Activated CD8-positive, alpha-beta T cell treated with anti-CD3 and anti-CD28 coated beads for 36 hours (primary cell): Measurements from ENCODE around the gene BCAS4. TPM values are rescaled to one million over a fixed set of nuclear protein-coding genes. Genes with fewer than 3 reads are reported as not detected.

Experiments used
- ATAC-seq: fragments of 200-7000 bp; cut with Tn5 transposase; one replicate; pipeline ENCODE4 v1.10.0; 2021; ENCODE audit warnings: mild to moderate bottlenecking, moderate library complexity
- CTCF ChIA-PET: fragments of 350-600 bp; sonication (Branson Sonifier 250); formaldehyde crosslinking; loops from one replicate; lab custom pipeline; 2021; ENCODE audit warnings: antibody characterized with exemption; lab: Charles Lee
- POLR2A ChIA-PET: fragments of 350-600 bp; sonication (Branson Sonifier 250); formaldehyde crosslinking; loops from one replicate; lab custom pipeline; 2021; ENCODE audit warnings: antibody characterized with exemption; lab: Charles Lee
- DNase-seq: peaks from one replicate; pipeline ENCODE4 v3.0.0-alpha.2; 2020
- H3K27ac Mint-ChIP-seq: one replicate; pipeline ENCODE4 v1.8.0; 2021; ENCODE audit warnings: mild to moderate bottlenecking, mixed read lengths
- H3K27me3 Mint-ChIP-seq: one replicate; pipeline ENCODE4 v1.8.0; 2021; ENCODE audit warnings: mixed read lengths
- H3K36me3 Mint-ChIP-seq: one replicate; pipeline ENCODE4 v1.8.0; 2021; ENCODE audit warnings: low read depth, mixed read lengths
- H3K4me1 Mint-ChIP-seq: one replicate; pipeline ENCODE4 v1.8.0; 2021; ENCODE audit warnings: low read depth, mixed read lengths
- H3K4me3 Mint-ChIP-seq: one replicate; pipeline ENCODE4 v1.8.0; 2021; ENCODE audit warnings: mild to moderate bottlenecking, moderate library complexity, mixed read lengths
- H3K9me3 Mint-ChIP-seq: one replicate; pipeline ENCODE4 v1.8.0; 2021; ENCODE audit warnings: mixed read lengths
- intact Hi-C: fragments of 100-400 bp; cut with micrococcal nuclease; formaldehyde crosslinking; loops from one replicate; pipeline ENCODE4 v1.10.0; 2022
- total RNA-seq, 2 experiments: library from RNA; stranded (reverse); gene quantifications; one replicate each; pipeline ENCODE4 v1.2.3, GENCODE V29; 2021
- TF ChIP-seq, protein P1 (sequence below): fragments of 200-600 bp; IDR thresholded peaks from one replicate; pipeline ENCODE4 v1.8.0; 2022; ENCODE audit warnings: antibody characterized with exemption, mild to moderate bottlenecking

BCAS4 gene
- total RNA-seq, 2 experiments from 2014 or later = 27.3 to 31.7 TPM

DNA sequence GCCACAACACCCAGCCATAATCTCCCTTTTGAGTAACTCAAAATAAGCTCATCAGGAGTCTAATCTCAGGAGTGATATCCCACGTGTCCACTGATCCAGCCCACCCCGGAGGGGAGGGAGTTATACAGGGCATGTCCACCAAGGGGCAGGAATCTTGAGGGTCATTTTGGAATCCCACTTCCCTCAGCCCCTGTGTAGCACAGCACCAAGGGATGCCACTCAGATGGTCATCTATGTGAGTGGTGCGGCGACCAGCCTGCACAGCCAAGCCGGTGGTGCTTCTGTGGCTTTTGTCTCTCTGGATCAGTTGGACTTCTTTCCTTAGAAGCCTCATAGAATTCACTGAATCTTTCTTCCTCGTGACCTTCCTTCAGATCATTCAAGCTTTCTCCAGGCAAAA lies 11.0 kb upstream of the BCAS4 start:
- no peaks in the 10 kb centered on the region for H3K4me1 Mint-ChIP-seq
- H3K36me3 Mint-ChIP-seq = no peaks in the 10 kb centered on the region
- H3K27me3 Mint-ChIP-seq = no peaks in the 10 kb centered on the region
- TF ChIP-seq, protein P1, sequence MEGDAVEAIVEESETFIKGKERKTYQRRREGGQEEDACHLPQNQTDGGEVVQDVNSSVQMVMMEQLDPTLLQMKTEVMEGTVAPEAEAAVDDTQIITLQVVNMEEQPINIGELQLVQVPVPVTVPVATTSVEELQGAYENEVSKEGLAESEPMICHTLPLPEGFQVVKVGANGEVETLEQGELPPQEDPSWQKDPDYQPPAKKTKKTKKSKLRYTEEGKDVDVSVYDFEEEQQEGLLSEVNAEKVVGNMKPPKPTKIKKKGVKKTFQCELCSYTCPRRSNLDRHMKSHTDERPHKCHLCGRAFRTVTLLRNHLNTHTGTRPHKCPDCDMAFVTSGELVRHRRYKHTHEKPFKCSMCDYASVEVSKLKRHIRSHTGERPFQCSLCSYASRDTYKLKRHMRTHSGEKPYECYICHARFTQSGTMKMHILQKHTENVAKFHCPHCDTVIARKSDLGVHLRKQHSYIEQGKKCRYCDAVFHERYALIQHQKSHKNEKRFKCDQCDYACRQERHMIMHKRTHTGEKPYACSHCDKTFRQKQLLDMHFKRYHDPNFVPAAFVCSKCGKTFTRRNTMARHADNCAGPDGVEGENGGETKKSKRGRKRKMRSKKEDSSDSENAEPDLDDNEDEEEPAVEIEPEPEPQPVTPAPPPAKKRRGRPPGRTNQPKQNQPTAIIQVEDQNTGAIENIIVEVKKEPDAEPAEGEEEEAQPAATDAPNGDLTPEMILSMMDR = no peak
- DNase-seq (no peak), ATAC-seq (no peak)
- no peak overlapping the region for H3K4me3 Mint-ChIP-seq
- H3K27ac Mint-ChIP-seq = no peak overlapping the region
- CTCF ChIA-PET = interaction anchor here (0.7 kb wide), 1 partner anchor 11 kb away, joined by 4 read pairs; the partner anchor contains the start of gene BCAS4
- no peaks in the 10 kb centered on the region for H3K9me3 Mint-ChIP-seq
- POLR2A ChIA-PET = interaction anchor here (1.4 kb wide), 1 partner anchor 10 kb away, joined by 3 read pairs; no protein-coding TSS in a partner anchor
- intact Hi-C loops = no loop called here

DNA sequence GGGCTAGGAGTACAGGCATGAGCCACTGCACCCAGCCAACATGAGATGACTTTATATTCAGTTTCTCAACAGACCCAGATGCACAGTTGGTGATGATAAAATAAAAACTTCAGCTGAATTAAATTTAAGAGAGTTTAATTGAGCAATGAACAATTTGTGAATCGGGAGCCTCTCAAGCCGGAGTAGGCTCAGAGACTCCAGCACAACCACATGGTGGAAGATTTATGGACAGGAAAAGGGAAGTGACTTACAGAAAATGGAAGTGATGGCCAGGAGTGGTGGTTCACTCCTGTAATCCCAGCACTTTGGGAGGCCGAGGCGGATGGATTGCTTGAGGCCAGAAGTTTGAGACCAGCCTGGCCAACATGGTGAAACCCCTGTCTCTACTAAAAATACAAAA lies 10.4 kb upstream of the BCAS4 start:
- TF ChIP-seq, protein P1 = no peak
- H3K9me3 Mint-ChIP-seq = no peaks in the 10 kb centered on the region
- DNase-seq (no peak), ATAC-seq (no peak)
- H3K27me3 Mint-ChIP-seq = no peaks in the 10 kb centered on the region
- H3K27ac Mint-ChIP-seq = no peak overlapping the region
- intact Hi-C loops = no loop called here
- no peaks in the 10 kb centered on the region for H3K4me1 Mint-ChIP-seq
- no peaks in the 10 kb centered on the region for H3K36me3 Mint-ChIP-seq
- ChIA-PET POLR2A (no interaction called here), CTCF (interaction anchor here (0.6 to 2.7 kb wide), 3 partner anchors 10 to 278 kb away, joined by 3 to 16 read pairs (median 4); partner anchors contain the start of gene BCAS4)
- H3K4me3 Mint-ChIP-seq = no peak overlapping the region

DNA sequence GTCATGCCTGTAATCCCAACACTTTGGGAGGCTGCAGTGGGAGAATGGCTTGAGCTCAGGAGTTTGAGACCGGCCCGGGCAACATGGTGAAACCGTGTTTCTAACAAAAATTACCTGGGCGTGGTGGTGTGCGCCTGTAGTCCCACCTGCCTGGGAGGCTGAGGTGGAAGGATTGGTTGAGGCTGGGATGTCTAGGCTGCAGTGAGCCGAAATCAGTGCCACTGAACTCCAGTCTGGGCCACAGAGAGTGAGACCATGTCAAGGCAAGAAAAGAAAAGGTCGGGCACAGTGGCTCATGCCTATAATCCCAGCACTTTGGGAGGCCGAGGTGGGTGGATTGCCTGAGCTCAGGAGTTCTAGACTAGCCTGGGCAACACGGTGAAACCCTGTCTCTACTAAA lies 8.2 kb upstream of the BCAS4 start:
- Mint-ChIP-seq H3K4me1 (peaks cover 5% of the 10 kb centered on the region), H3K27ac (no peak overlapping the region), H3K27me3 (no peaks in the 10 kb centered on the region), H3K9me3 (no peaks in the 10 kb centered on the region), H3K4me3 (no peak overlapping the region), H3K36me3 (no peaks in the 10 kb centered on the region)
- ATAC-seq = no peak
- DNase-seq = no peak
- intact Hi-C loops = no loop called here
- POLR2A ChIA-PET = no interaction called here
- CTCF ChIA-PET = interaction anchor here (2.2 to 2.7 kb wide), 2 partner anchors 8 to 37 kb away, joined by 10 to 16 read pairs; partner anchors contain the start of gene BCAS4
- TF ChIP-seq, protein P1 = no peak

DNA sequence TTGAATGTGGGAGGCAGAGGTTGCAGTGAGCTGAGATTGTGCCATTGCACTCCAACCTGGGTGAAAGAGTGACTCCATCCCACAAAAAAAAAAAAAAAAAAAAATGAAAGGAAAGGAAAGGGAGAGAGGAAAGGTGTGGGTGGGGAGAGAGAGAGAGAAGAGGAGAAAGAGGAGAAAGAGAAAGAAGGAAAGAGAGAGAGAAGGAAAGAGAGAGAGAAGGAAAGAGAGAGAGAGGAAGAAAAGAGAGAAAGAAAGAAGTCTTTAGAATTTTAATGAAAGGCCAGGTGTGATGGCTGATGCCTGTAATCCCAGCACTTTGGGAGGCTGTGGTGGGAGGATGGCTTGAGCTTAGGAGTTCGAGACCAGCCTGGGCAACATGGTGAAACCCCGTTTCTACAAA lies 7.7 kb upstream of the BCAS4 start:
- DNase-seq (no peak), ATAC-seq (no peak)
- intact Hi-C loops = no loop called here
- no peak overlapping the region for H3K4me3 Mint-ChIP-seq
- peaks cover 5% of the 10 kb centered on the region for H3K4me1 Mint-ChIP-seq
- POLR2A ChIA-PET = no interaction called here
- no peaks in the 10 kb centered on the region for H3K36me3 Mint-ChIP-seq
- no peak overlapping the region for H3K27ac Mint-ChIP-seq
- TF ChIP-seq, protein P1 = no peak
- H3K9me3 Mint-ChIP-seq = no peaks in the 10 kb centered on the region
- H3K27me3 Mint-ChIP-seq = no peaks in the 10 kb centered on the region
- CTCF ChIA-PET = interaction anchor here (2.2 to 2.7 kb wide), 2 partner anchors 7 to 37 kb away, joined by 10 to 16 read pairs; partner anchors contain the start of gene BCAS4

DNA sequence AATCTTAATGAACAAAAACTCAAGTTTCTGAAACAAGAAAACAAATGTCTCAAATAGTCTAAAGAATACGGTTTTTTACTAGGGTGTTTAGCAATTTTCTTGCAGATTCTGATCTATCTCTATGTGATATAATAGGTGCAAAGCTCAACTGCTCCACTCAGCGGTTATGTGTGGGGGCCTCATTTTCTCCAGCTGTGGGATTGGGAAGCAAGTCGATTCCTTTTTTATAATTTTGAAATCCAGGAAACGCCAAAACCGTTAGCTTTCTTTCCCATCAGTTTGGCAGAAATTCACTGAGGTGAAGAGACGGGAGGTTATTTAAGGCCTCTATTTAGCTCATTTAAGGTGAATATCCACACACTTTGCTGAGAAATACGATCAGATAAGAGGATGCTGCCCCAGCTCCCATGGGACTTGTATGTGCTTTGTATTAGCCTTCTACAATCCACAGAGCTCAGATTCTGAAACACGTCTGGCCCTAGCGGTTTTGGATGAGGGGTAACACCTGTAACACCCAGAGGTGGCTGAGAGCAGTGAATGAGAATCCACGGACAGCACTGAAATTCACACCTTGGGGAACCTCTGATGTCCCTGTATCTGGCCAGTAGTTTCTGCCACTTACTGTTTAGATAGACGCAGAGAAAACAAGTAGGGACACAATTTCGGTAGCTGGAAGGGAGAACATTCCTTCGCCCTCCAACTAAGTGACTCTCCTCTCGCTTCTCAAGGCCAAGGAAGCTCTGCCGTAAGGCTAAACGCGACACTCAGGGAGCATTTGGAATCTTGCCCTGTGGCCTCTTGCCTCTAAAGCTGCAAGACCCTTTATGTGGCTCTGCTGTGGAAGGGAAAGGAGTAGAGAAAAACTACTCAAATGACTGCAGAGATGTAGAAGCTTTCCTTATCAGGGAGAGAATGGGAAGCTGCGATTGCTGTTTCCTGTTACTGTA lies 6.5 kb upstream of the BCAS4 start:
- peaks cover 5% of the 10 kb centered on the region for H3K4me1 Mint-ChIP-seq
- ATAC-seq = no peak
- no peak overlapping the region for H3K27ac Mint-ChIP-seq
- no peaks in the 10 kb centered on the region for H3K9me3 Mint-ChIP-seq
- no peak for DNase-seq
- H3K36me3 Mint-ChIP-seq = no peaks in the 10 kb centered on the region
- intact Hi-C loops = no loop called here
- TF ChIP-seq, protein P1 = no peak
- CTCF ChIA-PET = interaction anchor here (0.7 to 9.9 kb wide), 8 partner anchors 9 to 170 kb away, joined by 3 to 253 read pairs (median 6); partner anchors contain the start of genes ADNP, DPM1 and MOCS3
- POLR2A ChIA-PET = interaction anchor here (0.8 kb wide), 1 partner anchor 135 kb away, joined by 3 read pairs; no protein-coding TSS in a partner anchor
- H3K4me3 Mint-ChIP-seq = no peak overlapping the region
- no peaks in the 10 kb centered on the region for H3K27me3 Mint-ChIP-seq
